HG03095 (cell line): ENCODE data around the gene MPRIP.
"Not testable (repeated sequence)": the region's sequence is repeated elsewhere in the genome, so short reads cannot be mapped to it uniquely, and the experiment has no call there.

Experiments
- ATAC-seq: cut with Tn5 transposase; IDR thresholded peaks from one replicate; pipeline ENCODE4 v1.9.1; 2021; ENCODE audit warnings: moderate library complexity; ENCODE audit not compliant: unreplicated experiment

MPRIP gene

DNA sequence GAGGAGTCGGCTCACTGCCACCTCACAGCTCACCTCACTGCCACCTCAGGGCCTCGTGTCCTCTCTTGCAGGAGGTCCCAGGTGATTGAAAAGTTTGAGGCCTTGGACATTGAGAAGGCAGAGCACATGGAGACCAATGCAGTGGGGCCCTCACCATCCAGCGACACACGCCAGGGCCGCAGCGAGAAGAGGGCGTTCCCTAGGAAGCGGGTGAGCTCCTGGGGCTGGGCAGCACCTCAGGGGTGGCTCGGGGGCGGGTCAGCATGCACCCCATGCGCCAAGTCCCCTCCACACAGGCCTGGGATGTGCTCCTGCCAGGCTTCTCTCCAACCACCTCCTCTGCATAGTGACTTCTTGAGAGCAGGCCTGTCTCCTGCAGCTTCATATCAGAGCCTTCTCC, 100.3 kb downstream of the MPRIP start:
- ATAC-seq = no peak

DNA sequence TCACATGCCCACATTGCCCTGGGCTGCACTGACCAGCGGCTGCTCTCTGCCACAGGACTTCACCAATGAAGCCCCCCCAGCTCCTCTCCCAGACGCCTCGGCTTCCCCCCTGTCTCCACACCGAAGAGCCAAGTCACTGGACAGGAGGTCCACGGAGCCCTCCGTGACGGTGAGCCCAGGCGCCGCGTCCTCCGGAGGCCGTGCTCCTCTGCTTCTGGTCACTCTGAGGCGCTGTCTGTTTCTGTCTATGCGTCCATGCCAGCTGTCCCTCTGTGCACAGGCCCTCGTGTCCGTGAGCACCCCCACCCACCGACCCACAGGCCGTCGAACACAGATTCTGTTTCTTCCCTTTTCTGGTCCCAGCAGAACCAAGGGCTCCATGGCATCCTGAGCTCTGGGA, 101.2 kb downstream of the MPRIP start:
- no peak for ATAC-seq

DNA sequence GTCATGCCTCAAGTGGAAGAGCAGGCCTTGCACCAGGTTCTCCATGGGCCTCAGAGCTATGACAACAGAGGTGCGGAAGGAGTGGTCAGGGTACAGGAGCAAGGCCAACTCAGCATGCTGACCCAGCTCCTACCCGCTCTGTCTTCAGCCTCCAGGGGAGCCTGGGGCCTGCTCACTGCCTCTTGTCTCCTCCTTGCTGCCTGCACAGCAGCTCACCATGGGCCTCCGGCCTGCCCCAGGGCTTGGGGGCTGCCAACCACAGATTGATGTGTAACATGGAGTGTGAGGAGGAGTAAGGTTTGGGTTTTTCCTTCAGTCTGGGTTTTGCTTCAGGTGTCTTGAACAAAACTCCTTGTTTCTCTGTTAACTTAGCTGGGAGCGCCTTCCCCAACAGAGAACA, 101.8 kb downstream of the MPRIP start:
- ATAC-seq = no peak

DNA sequence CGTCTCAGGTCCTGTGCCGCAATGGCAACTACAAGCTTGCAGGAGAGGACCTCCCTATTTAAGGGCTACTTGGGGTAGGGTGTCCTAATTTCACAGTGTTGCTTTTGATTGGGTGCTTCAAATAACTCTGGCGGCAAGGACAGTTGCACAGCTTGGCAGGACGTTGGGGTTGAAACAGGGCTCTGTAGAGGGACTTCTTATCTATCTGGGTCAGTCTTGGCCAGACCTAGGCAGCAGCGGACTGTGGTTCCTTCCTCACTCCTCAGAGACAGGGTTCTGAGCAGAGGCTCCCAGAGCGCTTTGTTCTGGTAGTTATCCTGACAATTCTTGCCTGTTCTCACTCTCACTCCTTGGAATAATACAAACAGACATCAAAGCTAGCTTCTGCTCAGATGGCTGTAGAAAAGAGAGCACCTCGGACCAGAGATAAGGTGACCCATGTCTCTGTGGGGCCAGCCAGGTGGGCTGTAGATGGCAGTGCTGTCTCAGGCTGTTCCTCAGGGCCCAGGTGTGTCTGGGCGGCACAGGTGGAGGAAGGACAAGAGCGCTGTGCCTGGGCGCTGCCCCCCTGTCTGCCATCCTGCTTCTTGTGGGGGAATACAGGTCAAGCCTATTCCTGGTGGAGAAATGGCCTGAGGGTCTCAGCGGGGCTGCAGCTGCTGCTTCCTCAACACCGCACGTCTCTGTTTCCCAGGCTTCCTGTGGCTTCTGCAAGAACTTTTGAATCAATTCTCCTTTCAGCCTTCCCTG, 102.8 kb downstream of the MPRIP start:
- ATAC-seq = no peak

DNA sequence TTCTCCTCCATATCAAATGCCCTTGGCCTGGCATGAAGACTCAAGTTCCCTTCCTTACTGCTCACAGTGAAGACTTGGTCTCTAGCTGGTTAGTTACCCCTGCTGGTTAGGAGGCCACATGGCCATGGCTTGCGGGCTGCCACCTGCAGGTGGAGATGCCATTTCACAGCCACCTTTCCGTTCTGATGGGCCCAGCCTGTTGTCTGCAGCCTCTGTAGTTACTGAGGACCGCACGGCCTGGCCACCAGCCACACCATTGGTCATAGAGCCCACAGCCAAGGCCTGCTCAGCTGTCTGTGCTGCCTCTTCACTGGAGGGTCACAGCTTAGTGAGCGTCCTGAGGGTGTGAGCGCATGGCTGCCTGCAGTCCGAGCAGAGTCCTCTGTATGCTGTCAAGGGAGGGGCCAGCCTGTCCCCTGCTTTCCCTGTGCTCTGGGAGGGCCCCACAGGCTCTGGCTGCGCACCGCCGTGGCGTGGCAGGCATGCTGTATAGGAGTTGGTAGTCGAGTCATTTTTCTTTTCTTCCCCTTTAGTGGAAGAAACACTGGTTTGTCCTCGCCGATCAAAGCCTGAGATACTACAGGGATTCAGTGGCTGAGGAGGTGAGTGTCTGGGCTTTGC, 104.6 kb downstream of the MPRIP start:
- no peak for ATAC-seq

DNA sequence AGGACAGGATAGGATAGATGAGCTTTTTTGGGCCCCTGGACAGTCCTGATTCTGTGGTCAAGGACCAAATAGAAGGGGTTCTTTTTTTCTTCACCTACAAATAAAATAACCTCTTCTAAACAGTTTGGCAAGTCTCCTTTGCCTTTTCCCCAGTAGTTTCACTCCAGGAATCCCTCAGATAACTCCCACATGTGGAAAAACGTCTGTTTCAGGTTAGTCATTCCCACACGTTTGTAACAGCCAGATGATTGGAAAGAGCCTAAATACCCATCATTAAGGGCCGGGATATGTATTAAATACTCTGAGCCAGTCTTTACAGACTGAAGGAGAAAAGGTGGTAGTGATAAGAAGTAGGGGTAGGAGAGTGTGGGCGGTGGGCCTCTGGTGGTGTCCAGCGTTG, 105.6 kb downstream of the MPRIP start:
- no peak for ATAC-seq

DNA sequence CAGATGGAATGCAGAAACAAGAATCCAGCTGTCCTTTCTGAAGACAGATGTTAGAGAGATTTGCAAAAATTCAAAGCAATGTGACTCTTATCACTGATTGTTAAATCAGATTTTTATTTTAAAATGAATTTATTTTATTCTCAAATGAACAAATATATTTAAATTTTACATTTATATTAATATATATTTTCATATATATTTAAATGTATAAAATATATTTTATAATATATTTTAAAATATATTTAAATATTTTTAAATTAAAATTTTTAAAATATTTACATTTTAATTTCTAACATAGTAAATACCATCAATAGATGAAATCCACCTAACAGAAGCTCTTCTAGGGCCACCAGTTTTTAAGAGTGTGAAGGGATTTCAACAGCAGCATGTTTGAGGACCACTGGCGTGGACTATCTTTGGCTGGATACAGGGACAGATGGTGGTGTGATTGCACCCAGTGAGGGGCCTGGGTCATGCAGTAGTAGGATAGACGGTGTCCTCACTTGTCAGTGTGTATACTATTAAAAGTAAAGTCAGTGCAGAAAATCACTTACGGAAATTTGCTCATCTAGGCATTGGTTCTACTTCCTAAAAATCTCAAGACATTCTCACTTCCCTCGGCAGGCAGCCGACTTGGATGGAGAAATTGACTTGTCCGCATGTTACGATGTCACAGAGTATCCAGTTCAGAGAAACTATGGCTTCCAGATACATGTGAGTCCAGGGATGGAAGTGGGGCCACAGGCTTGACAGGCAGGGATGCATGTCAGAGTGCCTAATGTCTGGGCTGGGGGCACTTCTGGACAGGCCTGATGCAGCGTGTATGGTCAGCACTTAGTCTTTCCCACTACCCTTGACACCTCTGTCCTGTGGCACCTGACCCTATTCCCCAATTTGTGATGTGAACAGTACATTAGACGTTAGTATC, 107.5 kb downstream of the MPRIP start:
- ATAC-seq = no peak

DNA sequence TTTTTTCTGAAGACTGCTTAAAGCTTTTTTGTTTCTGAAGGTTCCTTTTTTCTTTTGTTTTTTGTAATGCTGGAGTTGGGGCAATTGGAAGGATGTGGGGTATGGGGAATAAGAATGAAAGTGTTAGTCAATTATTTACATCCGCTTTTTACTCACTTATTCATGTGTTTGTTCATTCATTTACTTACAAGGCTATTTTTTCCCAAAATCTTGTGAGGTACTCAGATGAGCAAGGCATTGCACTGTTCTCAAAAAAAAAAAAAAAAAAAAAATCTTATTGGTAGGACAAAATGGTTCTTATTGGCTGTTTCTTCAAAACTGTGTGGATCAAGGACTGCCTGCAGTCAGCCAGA, 108.2 kb downstream of the MPRIP start:
- ATAC-seq = no peak

DNA sequence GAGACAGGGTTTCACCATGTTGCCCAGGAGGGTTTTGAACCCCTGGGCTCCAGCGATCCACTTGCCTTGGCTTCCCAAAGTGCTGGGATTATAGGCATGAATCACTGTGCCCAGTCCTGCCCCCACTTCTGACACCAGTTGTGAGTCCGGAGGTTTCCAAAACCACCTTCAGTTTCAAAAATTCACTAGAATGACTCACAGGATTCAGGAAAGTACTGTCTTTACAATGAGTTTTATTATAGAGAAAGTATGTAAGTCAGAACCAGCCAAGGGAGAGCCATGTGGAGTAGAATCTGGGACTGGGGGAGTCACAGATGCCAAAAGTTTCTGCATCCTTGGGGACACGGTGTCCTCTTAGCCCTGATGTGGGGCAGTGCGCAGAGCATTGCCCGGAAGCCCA, 108.8 kb downstream of the MPRIP start:
- no peak for ATAC-seq

DNA sequence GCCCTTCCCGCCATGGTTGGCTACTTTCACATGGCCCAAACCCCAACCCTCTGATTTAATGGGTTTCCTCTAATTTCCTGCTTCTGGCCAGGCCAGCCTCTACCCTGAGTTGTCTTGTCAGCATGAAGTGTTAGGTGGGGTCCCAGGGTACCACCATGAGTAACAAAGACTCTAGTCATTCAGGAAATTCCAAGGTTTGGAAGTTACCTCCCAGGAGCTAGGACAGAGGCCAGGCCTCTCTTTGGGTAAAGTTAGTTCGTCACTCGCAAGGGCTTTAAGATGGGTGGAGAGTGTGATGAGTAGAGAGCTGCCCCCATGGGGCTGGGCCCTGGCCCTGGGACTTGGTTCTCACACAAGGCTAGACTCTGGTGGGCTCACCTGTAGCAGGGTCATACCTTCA, 109.3 kb downstream of the MPRIP start:
- no peak for ATAC-seq

DNA sequence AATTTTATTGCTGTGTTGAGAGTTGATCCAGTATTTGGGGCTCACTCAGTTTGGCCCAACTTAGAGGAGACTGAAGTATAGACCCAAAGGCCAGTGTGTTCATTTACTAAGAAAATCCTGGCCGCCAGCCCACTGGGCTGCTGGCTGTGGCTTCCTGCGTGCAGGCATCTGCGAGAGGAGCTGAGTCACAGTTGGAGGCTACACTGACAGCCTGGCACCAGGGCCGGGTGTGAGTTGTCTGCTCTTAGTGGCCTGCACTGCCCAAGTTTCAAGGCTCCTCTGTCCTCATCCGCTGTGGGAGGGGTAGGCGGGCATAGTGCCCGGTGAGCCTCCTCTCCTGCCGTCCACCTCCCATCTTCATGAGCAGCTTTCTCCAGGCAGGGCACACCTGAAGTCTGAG, 109.7 kb downstream of the MPRIP start:
- no peak for ATAC-seq

DNA sequence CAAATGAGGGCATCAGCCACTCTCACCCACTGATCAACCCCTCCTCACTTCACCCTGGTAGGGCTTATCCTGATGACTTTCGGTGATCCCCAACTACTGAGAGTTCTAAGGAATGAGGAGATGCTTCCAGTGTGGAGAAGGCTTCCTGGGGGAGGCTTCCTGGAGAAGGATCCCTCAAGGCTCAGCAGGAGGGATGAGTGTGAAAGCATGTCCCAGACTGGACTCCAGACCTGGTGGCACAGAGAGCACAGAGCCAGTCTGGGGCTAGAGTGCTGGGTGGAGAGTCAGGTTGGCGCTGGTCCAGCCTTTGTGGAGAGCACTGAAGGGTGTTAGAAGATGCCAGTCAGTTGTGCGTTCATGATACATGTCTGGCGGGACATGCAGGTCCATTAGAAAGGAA, 110.1 kb downstream of the MPRIP start:
- ATAC-seq = no peak

DNA sequence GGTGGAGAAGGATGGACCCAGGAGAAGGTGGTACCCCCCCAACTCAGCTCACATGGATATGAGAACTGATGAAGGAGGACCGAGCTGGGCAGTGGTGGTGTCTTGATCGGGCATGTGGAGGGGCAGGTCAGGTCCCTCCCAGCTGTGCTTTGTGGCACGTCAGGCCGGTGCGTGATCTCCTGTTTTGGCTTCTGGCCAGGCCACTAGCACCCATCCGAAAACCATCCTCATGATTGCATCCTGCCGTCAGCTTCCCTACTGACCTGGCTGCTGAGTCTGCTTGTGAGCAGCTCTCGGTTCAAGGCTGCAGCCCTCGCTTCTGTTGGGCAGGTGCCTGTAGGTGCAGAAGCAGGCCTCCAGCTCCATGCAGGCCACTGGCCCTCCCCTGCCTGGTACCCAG, 110.8 kb downstream of the MPRIP start:
- ATAC-seq = no peak

DNA sequence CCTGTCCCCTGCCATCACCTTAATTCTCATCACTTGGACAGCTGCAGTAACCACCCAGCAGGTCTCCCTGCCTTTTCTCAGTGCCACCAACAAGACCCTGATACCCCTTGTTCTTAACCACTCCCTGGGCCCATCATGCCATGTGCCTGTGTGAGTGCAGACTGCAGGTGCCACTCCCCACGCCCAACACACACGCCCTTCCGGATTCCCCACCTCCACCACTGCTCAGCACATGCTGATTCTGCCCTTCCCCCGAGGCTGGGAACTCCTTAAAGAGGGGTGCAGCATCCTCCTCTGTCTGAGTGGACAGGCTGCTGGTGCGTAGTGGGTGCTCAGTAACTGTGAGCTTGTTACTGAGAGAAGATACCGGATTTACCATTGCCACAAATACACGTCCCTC, 111.5 kb downstream of the MPRIP start:
- ATAC-seq = no peak

DNA sequence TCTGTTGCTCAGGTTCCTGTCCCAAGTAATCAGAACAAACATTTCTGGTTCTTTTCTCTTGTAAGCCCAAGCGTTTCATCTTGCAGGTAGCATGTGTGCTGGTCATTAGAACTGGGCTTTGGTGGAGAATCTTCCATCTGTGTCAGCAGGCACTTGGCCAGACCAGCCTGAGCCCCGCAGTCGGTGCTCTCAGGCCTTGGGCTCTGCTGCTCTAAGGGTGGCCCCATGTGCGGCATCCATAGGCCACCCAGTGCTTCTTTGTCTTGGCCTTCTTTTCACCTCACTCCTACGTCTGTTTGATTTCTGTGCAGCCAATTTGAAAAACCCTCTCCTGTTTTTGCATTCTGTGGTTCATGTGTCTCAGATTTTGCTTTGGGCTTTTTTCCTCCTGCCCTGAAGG, 112.3 kb downstream of the MPRIP start:
- no peak for ATAC-seq

DNA sequence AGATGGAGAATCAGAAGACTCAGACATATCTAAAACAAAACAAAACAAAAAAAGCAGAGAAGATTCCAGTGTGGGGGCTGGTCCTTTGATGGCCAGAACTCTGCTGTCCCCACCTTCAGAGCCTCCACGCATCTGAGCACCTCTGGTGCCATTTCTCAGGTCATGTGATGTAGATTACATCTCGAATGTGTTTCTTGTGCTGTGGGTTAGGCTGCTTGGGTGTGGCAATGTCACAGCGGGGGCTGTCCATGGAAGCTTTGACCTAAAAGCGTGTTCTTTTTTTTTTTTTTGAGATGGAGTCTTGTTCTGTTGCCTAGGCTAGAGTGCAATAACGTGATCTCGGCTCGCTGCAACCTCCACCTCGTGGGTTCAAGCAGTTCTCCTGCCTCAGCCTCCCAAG, 112.7 kb downstream of the MPRIP start:
- ATAC-seq = no peak

DNA sequence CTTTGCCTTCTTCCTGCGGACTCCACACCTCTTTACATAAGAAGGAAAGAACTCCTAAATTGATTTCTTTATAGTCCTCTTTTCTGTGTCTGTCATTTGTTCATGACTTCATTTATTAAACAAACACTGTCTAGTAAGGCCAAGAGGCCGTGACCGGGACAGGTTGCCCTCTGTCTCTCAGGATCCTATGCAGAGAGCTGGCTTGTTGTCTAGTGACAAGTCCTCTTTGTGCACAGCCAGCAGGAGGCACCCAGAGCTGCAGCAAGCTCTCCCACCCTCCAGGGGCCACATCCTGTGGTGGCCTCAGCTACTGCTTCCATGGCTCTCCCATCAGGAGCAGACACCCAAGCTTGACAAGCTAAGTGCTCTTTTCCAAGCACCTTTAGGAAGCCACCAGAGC, 113.3 kb downstream of the MPRIP start:
- ATAC-seq = no peak

DNA sequence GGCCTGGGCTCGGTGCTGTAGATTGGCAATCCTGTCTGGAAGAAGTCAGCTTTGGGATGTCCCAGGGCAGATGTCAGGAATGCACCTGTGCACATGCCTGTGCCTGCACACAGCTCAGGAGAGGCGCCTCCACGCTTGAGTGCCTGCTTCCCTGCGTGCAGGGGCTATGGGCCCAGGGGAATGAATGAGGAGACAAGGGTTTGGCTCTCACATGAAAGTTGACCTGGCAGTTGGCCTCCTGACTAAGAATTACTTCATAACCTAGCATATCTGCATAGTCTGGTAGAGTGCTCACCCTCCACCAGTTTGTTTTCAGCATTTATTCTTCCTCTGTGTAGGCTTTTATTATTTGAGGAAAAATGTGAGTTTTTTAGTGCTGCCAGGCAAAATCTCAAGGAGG, 113.8 kb downstream of the MPRIP start:
- ATAC-seq = no peak

DNA sequence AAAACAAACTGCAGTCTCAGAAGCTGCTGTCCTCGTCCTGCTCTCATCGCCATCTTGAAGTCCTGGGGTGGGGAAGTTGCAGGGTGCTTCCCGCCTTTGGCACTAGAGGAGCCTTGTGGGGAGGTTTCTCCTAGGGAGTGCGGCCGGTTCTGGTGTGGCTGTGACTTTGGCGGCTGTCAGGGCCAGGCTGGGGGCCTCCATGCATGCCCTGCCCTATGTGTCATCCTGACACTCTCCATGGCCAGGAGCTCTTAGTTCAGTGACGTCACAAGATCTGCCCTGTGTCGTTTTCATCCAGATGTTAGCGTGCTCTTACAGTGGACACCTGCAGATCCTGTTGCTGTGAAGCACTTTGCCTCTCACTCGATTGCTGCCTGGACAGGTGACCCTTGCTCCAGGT, 114.3 kb downstream of the MPRIP start:
- no peak for ATAC-seq

DNA sequence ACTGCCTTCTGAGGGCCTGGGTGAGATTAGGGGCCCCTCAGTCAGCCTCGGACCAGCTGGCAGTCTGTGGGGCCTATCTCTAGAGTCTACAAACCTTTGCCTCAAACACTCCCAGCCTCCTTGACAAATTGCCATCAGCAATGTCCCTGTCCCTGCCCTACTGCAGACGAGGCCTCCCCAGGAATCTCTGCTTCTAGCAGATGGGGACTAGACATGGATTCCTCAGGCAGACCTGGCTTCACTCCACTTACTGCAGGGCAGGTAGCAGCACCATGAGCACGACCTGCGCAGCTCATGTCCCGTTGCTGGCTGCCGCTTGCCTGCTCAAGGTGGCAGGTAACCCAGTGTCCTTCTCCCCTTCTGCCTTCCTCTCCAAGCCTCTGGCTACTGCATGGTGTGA, 114.8 kb downstream of the MPRIP start:
- ATAC-seq = no peak

DNA sequence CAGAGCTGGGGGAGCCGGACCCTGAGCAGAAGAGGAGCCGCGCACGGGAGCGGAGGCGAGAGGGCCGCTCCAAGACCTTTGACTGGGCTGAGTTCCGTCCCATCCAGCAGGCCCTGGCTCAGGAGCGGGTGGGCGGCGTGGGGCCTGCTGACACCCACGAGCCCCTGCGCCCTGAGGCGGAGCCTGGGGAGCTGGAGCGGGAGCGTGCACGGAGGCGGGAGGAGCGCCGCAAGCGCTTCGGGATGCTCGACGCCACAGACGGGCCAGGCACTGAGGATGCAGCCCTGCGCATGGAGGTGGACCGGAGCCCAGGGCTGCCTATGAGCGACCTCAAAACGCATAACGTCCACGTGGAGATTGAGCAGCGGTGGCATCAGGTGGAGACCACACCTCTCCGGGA, 116.2 kb downstream of the MPRIP start:
- not testable (repeated sequence) for ATAC-seq

DNA sequence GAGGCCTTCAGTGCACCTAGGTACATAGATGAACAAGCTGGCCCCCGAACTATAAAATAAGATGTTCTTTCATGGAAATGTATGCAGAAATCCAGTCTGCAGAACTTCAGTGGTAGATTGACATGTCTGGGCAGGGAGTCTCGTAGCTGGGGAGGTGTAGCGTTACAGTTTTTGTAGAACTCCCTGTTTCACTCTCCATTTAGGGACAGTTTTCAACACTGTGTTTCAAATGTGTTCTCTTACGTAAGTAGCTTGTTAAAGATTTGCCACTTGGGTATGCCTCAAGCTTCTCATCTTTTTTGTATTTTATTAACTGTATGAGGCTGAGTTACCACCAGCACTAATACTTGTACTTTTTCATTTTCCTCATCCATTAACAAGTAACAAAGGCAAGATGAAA, 117.3 kb downstream of the MPRIP start:
- no peak for ATAC-seq
